GM19025 (cell line): ENCODE results near the gene ACYP1.
A peak's percentile ranks its signal among the peaks of the same experiment; 100 is the strongest.
"Not testable (repeated sequence)": the region's sequence is repeated elsewhere in the genome, so short reads cannot be mapped to it uniquely, and the experiment has no call there.

ENCODE experiments used
- ATAC-seq: cut with Tn5 transposase; IDR thresholded peaks from one replicate; pipeline ENCODE4 v1.9.1; 2021; ENCODE audit warnings: mild to moderate bottlenecking, low read depth, moderate library complexity; ENCODE audit not compliant: unreplicated experiment

Gene ACYP1

GRCh38 chr14:75069121-75069810 lies 5.4 kb upstream of the ACYP1 start, which contains the start of gene ZC2HC1C:
ZC2HC1C (plus strand) TSS chr14:75069641; CDS start chr14:75070574, 933 bp downstream.
- ATAC-seq = peak; percentile 77

GRCh38 chr14:75068294-75069120 lies 4.7 kb upstream of the ACYP1 start:
- ATAC-seq = no peak

- ATAC-seq = not testable (repeated sequence)
Measured at GRCh38 chr14:75067765-75068164, 3.9 kb upstream of the ACYP1 start.

- no peak for ATAC-seq
Measured at GRCh38 chr14:75067212-75067611, 3.4 kb upstream of the ACYP1 start.

GRCh38 chr14:75066691-75067090 lies 2.9 kb upstream of the ACYP1 start:
- ATAC-seq = no peak

- no peak for ATAC-seq
Measured at GRCh38 chr14:75064205-75064567, 362 bp upstream of the ACYP1 start.

- no peak for ATAC-seq
Measured at GRCh38 chr14:75063013-75063412, 811 bp downstream of the ACYP1 start.

- ATAC-seq = no peak
Measured at GRCh38 chr14:75060420-75060819, 3.4 kb downstream of the ACYP1 start.

- no peak for ATAC-seq
Measured at GRCh38 chr14:75059642-75060041, 4.2 kb downstream of the ACYP1 start.

GRCh38 chr14:75054421-75054820 lies 9.4 kb downstream of the ACYP1 start:
- ATAC-seq = no peak

GRCh38 chr14:75053396-75054291 lies 10.2 kb downstream of the ACYP1 start:
- no peak for ATAC-seq

- ATAC-seq = no peak
Measured at GRCh38 chr14:75051556-75051899, 12.3 kb downstream of the ACYP1 start.

- peak; percentile 79 for ATAC-seq
Measured at GRCh38 chr14:75050852-75051555, 12.8 kb downstream of the ACYP1 start, which contains the start of gene MLH3. MLH3 (minus strand) TSS chr14:75051467; CDS start chr14:75049655, 1,812 bp downstream.

GRCh38 chr14:75049731-75050201 lies 14.1 kb downstream of the ACYP1 start:
- no peak for ATAC-seq

GRCh38 chr14:75049136-75049535 lies 14.7 kb downstream of the ACYP1 start:
- no peak for ATAC-seq

GRCh38 chr14:75048101-75048500 lies 15.7 kb downstream of the ACYP1 start:
- ATAC-seq = no peak

- no peak for ATAC-seq
Measured at GRCh38 chr14:75047506-75047905, 16.3 kb downstream of the ACYP1 start.

- no peak for ATAC-seq
Measured at GRCh38 chr14:75046899-75047298, 16.9 kb downstream of the ACYP1 start.

- no peak for ATAC-seq
Measured at GRCh38 chr14:75046275-75046674, 17.5 kb downstream of the ACYP1 start.

- ATAC-seq = no peak
Measured at GRCh38 chr14:75044752-75045151, 19.1 kb downstream of the ACYP1 start.
